Vagina (tissue), 2 donors: Measurements from ENCODE around the gene CCDC87. TPM values are rescaled to one million over a fixed set of nuclear protein-coding genes. Genes with fewer than 3 reads are reported as not detected.

Experiments used
- DNase-seq, 2 donors: peaks; one replicate each; pipeline ENCODE4 v3.0.0-alpha.2; 2017; ENCODE audit errors: extremely low spot score in 2 of 2
- H3K27ac ChIP-seq: fragments of 200-600 bp; sonication (generic); one replicate; pipeline ENCODE4 v1.5.1; 2019
- H3K27me3 ChIP-seq: fragments of 200-600 bp; sonication (generic); one replicate; pipeline ENCODE4 v1.5.1; 2019
- H3K36me3 ChIP-seq, 2 donors: fragments of 200-600 bp; sonication (generic); one replicate each; pipeline ENCODE4 v1.5.1; 2017 to 2019
- H3K4me1 ChIP-seq: fragments of 200-600 bp; sonication (generic); one replicate; pipeline ENCODE4 v1.5.1; 2019
- H3K4me3 ChIP-seq, 2 donors: fragments of 200-600 bp; sonication (generic); 1 replicate in 1 of 2; 2 replicates in 1 of 2; pipeline ENCODE4 v1.5.1; 2016 to 2019
- H3K9me3 ChIP-seq: fragments of 200-600 bp; sonication (generic); one replicate; pipeline ENCODE4 v1.5.1; 2019
- POLR2A ChIP-seq, 2 donors: fragments of 450-650 bp; IDR thresholded peaks; one replicate each; pipeline ENCODE4 v1.6.1; 2017; ENCODE audit warnings: antibody characterized with exemption in 2 of 2, mild to moderate bottlenecking in 2 of 2, moderate library complexity in 2 of 2
- POLR2AphosphoS5 ChIP-seq, 2 donors: sonication (generic); formaldehyde crosslinking; IDR thresholded peaks; one replicate each; pipeline ENCODE4 v1.9.0; 2017; ENCODE audit warnings: antibody characterized with exemption in 2 of 2, mild to moderate bottlenecking in 2 of 2, low read depth in 1 of 2; ENCODE audit not compliant: insufficient read depth in 1 of 2
- intact Hi-C: fragments of 100-400 bp; cut with DNase I; formaldehyde crosslinking; loops from one replicate; pipeline ENCODE4 v1.15.1; 2023
- total RNA-seq: library from RNA; depleted of rRNA; stranded (reverse); fragments of >200 nt; gene quantifications from one replicate; pipeline ENCODE4 v1.2.3, GENCODE V29; 2016
- TF ChIP-seq, protein P1 (sequence below), 3 experiments: fragments of 450-650 bp in 2 of 3; fragments of 200-600 bp in 1 of 3; sonication (generic) in 1 of 3; IDR thresholded peaks; one replicate each; pipeline ENCODE4 v1.5.1; 2017 to 2019; ENCODE audit warnings: antibody characterized with exemption in 3 of 3, mild to moderate bottlenecking in 2 of 3, moderate library complexity in 2 of 3

Gene CCDC87
- total RNA-seq, 1 donor from 2014 or later = 0.74 TPM

DNA sequence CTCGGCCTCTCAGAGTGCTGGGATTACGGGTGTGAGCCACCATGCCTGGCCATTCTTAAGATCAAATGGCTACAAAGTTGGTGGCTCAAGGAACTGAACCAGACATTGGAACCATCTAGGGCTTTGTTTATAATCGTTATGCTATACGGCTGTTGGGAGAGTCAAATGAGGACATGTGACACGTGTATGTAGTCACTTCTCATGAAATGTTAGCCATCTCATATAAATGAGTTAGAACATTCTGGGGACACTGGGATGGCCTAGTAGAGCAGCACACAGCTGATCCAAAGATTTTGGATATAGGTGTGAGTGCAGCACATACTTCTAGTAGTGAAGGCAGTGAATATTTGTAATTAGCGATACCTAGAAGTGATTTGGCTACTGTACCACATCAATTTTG lies 39.0 kb upstream of the CCDC87 start:
- TF ChIP-seq POLR2A (IDR thresholded peaks at IDR 0.05) (no peak), POLR2AphosphoS5 (IDR thresholded peaks at IDR 0.05; ENCODE audit: insufficient read depth in 1 of 2, low read depth in 1 of 2) (no peak)
- TF ChIP-seq, protein P1, sequence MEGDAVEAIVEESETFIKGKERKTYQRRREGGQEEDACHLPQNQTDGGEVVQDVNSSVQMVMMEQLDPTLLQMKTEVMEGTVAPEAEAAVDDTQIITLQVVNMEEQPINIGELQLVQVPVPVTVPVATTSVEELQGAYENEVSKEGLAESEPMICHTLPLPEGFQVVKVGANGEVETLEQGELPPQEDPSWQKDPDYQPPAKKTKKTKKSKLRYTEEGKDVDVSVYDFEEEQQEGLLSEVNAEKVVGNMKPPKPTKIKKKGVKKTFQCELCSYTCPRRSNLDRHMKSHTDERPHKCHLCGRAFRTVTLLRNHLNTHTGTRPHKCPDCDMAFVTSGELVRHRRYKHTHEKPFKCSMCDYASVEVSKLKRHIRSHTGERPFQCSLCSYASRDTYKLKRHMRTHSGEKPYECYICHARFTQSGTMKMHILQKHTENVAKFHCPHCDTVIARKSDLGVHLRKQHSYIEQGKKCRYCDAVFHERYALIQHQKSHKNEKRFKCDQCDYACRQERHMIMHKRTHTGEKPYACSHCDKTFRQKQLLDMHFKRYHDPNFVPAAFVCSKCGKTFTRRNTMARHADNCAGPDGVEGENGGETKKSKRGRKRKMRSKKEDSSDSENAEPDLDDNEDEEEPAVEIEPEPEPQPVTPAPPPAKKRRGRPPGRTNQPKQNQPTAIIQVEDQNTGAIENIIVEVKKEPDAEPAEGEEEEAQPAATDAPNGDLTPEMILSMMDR (IDR thresholded peaks at IDR 0.05) = no peak
- Histone ChIP-seq H3K36me3 (peaks cover 0 to 31% of the 10 kb centered on the region in 2 donors), H3K9me3 (no peaks in the 10 kb centered on the region), H3K27ac (no peak overlapping the region), H3K4me3 (no peak overlapping the region), H3K27me3 (no peaks in the 10 kb centered on the region), H3K4me1 (peaks cover 19% of the 10 kb centered on the region)
- no peak for DNase-seq
- intact Hi-C loops = no loop called here

DNA sequence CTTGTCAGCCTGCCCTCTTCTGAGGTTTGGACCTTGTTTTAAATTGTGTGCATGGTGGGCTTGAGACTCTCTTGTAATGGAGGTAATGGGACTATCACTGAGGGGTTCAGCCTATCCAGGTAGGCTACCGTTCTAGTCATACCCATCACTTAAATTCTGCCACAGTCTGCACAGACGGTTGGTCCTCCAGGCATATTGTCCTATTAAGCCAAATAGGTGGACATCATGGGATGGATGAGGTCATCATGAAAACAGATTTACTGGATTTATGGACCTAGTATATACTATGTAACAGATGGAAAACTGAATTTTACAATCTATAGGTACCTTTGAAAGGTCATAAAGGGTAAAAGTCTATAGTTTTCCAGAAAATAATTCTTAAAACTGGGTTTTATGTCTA lies 36.5 kb upstream of the CCDC87 start:
- TF ChIP-seq POLR2AphosphoS5 (IDR thresholded peaks at IDR 0.05; ENCODE audit: insufficient read depth in 1 of 2, low read depth in 1 of 2) (no peak), POLR2A (IDR thresholded peaks at IDR 0.05) (no peak)
- TF ChIP-seq, protein P1 (IDR thresholded peaks at IDR 0.05) = no peak
- Histone ChIP-seq H3K27me3 (no peaks in the 10 kb centered on the region), H3K27ac (no peak overlapping the region), H3K36me3 (peaks cover 0 to 57% of the 10 kb centered on the region in 2 donors), H3K4me1 (peaks cover 16% of the 10 kb centered on the region), H3K9me3 (no peaks in the 10 kb centered on the region), H3K4me3 (no peak overlapping the region)
- no peak for DNase-seq
- intact Hi-C loops = no loop called here

DNA sequence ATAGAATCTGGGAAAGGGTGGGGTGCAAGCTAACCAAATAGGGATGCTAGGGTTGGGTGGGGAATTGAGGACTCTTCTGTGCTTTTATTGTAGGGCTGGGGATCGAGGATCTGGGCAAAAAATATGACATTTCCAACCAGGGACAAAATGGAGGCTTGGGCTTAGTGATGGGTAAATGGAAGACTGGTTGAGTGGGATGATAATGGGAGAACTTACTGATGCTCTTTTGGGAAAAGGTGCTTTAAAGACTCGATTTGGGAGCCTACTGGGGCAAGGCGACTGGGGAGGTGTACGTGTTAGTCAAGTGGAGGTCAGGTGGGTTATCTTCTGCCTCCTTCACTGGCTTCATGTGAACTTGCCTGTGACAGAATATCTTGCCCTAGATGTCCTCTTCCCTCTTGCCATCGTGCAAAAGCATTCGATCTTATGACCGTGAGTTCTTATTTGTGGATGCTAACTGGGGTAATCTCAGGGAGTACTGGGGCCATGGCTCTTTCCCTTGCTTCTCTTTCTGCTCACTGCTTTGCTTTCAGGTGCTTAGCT lies 35.3 kb upstream of the CCDC87 start:
- no peak overlapping the region for H3K27ac ChIP-seq
- intact Hi-C loops = no loop called here
- H3K4me3 ChIP-seq = no peak overlapping the region
- no peaks in the 10 kb centered on the region for H3K9me3 ChIP-seq
- peaks cover 29% of the 10 kb centered on the region for H3K4me1 ChIP-seq
- H3K27me3 ChIP-seq = no peaks in the 10 kb centered on the region
- H3K36me3 ChIP-seq = peaks cover 0 to 64% of the 10 kb centered on the region in 2 donors
- DNase-seq = no peak
- TF ChIP-seq POLR2A (IDR thresholded peaks at IDR 0.05) = no peak
- TF ChIP-seq, protein P1 (IDR thresholded peaks at IDR 0.05) = no peak
- TF ChIP-seq POLR2AphosphoS5 (IDR thresholded peaks at IDR 0.05; ENCODE audit: insufficient read depth in 1 of 2, low read depth in 1 of 2) = no peak

DNA sequence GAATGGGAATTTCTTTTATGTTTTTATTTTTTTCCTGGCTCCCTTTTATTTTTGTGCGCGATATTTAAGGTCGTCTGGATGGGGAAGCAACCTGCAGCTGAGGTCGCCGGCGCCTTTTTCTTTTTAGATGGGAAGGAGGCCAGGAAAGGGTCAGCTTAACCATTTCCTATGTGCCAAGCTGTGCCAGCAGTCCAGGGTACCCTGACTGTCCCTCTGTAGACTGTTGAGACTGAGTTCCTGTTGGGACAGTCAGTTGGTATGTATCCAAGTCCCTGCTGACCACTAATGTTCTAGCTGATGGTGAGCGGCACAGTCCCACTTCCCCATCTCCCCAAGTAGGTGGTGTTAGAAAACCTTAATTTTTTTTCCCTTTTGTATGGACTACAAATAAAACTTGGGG lies 34.1 kb upstream of the CCDC87 start:
- no peaks in the 10 kb centered on the region for H3K27me3 ChIP-seq
- peaks cover 0 to 64% of the 10 kb centered on the region in 2 donors for H3K36me3 ChIP-seq
- H3K9me3 ChIP-seq = no peaks in the 10 kb centered on the region
- TF ChIP-seq, protein P1 (IDR thresholded peaks at IDR 0.05) = no peak
- TF ChIP-seq POLR2A (IDR thresholded peaks at IDR 0.05) = no peak
- no peak for TF ChIP-seq POLR2AphosphoS5 (IDR thresholded peaks at IDR 0.05; ENCODE audit: insufficient read depth in 1 of 2, low read depth in 1 of 2)
- peaks cover 38% of the 10 kb centered on the region for H3K4me1 ChIP-seq
- no peak overlapping the region for H3K4me3 ChIP-seq
- intact Hi-C loops = no loop called here
- DNase-seq = no peak
- H3K27ac ChIP-seq = no peak overlapping the region

DNA sequence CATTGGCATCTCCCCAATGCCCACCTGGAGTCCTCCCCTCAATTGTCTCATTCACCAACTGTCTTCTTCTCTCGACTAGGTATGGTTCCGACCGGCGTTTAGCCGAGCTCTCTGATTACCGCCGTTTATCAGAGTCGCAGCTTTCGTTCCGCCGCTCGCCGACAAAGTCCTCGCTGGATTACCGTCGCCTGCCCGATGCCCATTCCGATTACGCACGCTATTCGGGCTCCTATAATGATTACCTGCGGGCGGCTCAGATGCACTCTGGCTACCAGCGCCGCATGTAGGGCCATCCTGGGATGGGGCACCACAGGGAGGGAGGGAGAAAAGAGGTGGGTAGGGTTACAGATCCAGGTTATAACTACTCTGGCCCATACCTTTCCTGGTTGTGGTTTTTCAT lies 33.5 kb upstream of the CCDC87 start:
- TF ChIP-seq POLR2A (IDR thresholded peaks at IDR 0.05) (no peak), POLR2AphosphoS5 (IDR thresholded peaks at IDR 0.05; ENCODE audit: insufficient read depth in 1 of 2, low read depth in 1 of 2) (no peak)
- TF ChIP-seq, protein P1 (IDR thresholded peaks at IDR 0.05) = no peak
- intact Hi-C loops = no loop called here
- Histone ChIP-seq H3K27me3 (no peaks in the 10 kb centered on the region), H3K4me3 (no peak overlapping the region), H3K36me3 (peaks cover 0 to 64% of the 10 kb centered on the region in 2 donors), H3K9me3 (no peaks in the 10 kb centered on the region), H3K4me1 (peaks cover 43% of the 10 kb centered on the region), H3K27ac (no peak overlapping the region)
- DNase-seq = no peak
